Activated CD8-positive, alpha-beta memory T cell treated with anti-CD3 and anti-CD28 coated beads, Interleukin-2, amount 50 U/mL, for 1 hour (primary cell): Measurements from ENCODE around the gene FAM181B.

ENCODE experiments used
- DNase-seq: peaks from one replicate; pipeline ENCODE4 v3.0.0-alpha.2; 2020; ENCODE audit errors: extremely low read depth

Gene FAM181B, protein sequence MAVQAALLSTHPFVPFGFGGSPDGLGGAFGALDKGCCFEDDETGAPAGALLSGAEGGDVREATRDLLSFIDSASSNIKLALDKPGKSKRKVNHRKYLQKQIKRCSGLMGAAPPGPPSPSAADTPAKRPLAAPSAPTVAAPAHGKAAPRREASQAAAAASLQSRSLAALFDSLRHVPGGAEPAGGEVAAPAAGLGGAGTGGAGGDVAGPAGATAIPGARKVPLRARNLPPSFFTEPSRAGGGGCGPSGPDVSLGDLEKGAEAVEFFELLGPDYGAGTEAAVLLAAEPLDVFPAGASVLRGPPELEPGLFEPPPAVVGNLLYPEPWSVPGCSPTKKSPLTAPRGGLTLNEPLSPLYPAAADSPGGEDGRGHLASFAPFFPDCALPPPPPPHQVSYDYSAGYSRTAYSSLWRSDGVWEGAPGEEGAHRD

DNA sequence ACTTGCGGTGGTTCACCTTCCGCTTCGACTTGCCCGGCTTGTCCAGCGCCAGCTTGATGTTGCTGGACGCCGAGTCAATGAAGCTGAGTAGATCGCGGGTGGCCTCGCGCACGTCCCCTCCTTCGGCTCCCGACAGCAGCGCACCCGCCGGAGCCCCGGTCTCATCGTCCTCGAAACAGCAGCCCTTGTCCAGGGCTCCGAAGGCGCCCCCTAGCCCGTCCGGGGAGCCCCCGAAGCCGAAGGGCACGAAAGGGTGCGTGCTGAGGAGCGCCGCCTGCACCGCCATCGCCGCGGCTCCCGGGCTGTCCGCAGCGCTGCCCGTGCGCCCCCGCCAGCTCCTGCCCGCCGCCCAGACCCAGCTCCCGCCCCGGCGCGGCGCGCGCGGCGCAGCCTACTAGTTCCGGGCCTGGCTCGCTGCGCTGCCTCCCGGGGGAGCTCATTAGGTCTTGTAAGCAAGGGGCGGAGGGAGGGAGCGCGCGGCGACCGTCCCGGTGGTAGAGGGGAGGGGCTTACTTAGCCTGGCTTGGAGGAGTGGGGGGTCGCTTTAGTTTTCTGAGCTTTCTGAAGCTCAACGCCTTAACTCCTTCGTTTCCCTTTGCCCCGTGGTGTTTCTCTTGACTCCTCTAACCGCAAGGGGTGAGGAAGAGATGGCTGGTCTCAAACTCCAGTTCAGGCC lies at the start of gene FAM181B:
Gene FAM181B, minus strand, starts transcription at position 421 of the 676 bp plus-strand sequence. Its CDS starts 135 bp downstream, at position 286.
- no peak for DNase-seq

DNA sequence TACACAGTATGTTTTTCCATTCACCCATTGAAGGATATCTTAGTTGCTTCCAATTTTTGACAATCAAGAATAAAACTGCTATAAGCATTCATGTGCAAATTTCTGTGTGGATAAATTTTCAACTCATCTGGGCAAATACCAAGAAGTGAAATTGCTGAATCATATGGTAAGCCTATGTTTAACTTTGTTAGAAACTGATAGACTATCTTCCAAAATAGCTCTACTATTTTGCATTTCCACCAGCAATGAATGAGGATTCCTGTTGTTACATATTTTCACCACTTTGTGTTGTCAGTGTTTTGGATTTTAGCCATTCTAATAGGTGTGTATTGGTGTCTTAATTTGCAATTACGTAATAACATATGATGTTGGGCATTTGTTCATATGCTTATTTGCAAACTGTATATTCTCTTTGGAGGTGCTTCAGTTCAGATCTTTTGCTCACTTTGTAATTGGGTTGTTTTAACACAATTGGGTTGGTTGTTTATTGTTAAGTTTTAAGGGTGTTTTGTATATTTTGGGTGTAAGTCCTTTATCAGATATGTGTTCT lies 49.2 kb upstream of the FAM181B start:
- no peak for DNase-seq

DNA sequence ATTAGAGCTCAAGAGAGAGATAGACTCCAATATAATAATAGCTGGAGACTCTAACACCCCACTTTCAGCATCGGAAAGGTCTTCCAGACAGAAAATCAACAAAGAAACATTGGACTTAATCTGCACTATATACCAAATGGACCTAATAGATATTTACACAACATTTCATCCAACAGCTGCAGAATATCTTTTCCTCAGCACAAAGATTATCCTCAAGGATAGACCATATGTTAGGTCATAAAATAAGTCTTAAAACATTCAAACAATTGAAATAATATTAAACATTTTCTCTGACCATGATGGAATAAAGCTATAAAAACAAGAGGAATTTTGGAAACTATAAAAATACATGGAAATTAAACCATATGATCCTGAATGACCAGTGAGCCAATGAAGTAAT lies 45.1 kb upstream of the FAM181B start:
- no peak for DNase-seq

DNA sequence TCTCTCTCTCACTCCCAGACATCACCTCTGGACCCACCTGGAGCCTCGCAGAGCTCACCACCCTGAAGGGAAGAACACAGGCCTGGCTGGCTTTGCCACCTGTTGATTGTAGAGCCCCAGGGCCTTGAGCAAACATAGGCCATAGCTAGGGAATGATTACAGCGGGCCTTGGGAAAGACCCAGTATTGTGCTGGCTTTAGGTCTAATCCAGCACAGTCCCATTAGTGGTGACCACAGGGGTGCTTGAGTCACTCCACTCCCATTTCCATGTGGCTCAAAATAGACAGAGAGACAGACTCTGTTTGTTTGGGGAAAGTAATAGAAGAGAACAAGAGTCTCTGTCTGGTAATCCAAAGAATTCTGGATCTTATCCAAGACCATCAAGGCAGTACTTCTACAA lies 42.7 kb upstream of the FAM181B start:
- no peak for DNase-seq

DNA sequence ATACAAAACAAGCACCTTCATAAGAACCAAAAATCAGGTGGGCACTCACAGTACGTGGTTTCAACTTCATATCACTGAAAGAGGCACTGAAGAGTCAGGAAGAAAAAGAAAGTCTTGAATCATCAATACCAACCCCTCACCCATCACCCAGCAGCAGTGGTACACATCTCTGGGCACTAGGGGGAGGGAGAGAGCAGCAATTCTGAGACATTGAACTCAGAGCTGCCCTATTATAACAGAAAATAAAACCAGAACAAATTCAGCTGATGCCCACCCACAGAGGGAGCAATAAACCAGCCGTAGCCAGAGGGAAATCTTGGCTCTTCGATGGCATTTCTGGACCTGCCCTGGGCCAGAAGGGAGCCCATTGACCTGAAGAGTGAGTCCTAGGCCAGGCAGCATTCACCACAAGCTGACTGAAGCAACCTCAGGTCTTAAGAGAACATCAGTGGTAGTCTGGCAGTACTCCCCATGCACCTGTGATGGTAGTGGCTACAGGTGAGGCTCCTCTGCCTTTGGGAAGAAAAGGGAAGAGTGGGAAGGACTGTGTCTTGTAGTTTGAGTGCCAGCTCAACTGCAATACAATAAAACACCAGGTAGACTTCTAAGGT lies 42.2 kb upstream of the FAM181B start:
- no peak for DNase-seq

DNA sequence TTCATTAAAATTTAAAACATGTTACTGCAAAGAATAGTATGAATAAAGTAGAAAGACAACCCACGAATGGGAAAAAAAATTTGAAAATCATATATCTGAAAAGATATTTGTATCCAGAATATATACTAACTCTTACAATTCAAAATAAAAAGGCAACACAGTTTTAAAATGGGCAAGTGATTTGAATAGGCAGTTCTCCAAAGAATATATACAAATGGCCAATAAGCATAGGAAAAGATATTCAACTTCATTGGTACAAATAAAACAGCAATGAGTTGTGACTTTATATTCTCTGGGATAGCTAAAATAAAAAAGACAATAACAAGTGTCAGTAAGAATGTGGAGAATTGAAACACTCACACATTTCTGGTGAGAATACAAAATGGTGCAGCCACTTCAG lies 41.6 kb upstream of the FAM181B start:
- no peak for DNase-seq

DNA sequence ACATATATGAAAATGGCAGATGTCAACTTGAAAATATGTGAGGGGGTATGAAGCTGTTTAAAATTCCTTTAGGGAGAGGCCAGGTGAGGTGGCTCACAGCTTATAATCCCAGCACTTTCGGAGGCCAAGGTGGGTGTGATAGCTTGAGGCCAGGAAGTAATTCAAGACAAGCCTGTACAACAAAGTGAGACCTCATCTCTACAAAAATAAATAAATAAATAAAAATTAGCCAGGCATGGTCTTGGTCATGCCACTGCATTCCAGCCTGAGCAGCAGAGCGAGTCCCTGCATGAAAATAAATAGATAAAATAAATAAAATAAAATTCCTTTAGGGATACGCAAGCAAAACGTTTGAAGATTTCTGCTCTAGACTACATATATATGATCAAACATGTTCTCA lies 38.1 kb upstream of the FAM181B start:
- no peak for DNase-seq

DNA sequence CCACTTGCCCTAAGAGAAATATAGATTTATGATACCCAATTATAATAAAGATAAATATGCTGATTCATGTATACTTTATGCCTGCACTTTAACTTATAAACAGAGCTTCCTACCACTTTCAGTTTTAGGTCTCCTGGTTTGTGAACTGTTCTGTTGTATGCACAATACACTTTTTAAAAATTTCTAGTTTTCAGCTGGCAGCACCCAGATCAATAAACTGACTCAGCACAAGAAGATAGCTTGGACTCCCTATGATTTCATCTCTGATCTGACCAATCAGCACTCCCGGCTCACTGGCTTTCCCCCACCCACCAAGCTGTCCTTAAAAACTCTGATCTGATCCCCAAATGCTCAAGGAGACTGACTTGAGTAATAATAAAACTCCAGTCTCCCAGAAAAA lies 33.5 kb upstream of the FAM181B start:
- no peak for DNase-seq

DNA sequence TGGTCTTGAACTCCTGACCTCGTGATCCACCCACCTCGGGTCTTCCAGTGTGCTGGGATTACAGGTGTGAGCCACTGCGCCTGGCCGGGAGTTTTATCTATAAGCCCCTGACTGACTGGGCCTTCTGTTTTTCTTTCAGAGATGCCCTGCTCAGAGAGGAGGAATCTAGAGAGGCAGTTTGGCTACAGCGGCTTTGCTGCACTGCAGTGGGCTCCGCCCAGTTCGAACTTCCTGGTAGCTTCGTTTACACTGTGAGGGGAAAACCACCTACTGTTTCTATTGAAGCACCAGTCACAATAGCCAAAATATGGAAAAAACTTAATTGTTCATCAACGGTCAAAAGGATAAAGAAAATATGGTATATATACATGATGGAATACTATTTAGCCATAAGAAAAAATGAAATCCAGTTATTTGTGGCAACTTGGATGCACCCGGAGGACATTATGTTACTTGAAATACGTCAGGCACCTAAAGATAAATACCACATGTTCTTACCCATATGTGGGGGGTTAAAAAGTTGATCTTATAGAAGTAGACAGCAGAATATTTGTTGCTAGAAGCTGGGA lies 31.9 kb upstream of the FAM181B start:
- no peak for DNase-seq

DNA sequence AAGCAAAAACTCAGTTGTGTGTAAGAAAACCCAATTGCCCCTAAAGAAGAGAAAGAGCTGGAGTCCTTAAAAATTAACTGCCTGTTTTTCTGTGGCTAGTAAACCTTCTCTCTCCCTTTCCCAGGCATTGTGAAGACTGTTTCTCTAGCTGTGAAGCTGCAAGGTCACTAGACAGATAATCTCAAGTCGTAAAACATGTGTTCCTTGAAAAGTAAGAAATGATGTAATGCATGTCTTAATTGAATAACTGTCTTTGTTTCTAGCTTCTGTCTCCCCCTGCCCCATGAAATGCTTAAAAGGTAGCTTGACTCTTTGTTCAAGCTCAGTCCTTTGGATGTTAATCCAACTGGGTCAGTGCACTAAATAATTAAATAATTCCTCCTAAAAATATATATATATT lies 29.5 kb upstream of the FAM181B start:
- no peak for DNase-seq

DNA sequence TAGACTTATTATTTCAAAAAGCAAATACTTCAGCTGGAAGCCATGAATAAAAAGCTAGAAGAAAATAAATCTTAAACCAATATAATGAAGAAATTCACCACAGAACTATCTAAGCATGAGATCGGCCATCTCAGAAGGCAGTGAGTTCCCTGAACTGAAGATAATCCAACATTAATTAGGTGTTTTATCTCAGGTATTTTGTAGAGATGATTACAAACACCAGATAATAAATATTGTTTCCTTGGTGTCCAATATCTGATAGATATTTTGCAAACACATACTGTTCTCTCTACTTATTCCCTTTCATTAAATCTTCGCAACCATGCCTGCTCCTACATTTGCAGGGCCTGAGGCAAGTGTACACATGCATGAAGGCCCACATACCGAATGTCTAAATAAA lies 26.0 kb upstream of the FAM181B start:
- no peak for DNase-seq

DNA sequence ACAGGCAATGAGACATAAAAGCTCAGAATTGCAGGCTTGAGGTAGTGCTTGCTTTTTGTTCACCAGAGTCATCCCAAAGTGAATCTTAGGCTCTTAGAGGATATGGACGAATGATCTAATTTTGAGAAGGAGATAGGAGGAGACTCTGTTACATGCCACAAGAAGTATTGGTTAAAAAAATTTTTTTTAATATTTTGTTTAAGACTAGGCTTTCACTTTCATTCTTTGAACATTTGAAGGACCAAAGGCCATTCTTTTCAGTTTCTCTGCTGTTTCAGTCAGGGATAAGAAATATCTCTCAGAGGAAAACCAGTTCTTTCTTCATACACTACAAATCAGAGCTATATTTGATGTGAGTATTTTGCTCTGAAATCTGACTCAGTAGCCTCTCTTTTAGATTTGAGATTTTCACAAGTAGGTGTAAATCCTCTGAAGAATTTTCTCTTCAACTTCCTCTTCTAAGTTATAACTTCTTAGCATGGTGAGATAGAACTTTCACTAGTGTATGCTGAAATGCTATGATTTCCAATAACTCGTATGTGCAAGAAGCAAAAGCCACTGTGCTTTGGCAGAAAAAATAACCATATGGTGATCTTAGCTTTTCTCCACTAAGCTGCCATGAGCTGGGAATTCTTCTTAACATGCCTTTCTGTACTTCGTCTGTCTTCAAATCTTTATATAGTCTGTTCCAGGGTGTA lies 24.1 kb upstream of the FAM181B start:
- no peak for DNase-seq

DNA sequence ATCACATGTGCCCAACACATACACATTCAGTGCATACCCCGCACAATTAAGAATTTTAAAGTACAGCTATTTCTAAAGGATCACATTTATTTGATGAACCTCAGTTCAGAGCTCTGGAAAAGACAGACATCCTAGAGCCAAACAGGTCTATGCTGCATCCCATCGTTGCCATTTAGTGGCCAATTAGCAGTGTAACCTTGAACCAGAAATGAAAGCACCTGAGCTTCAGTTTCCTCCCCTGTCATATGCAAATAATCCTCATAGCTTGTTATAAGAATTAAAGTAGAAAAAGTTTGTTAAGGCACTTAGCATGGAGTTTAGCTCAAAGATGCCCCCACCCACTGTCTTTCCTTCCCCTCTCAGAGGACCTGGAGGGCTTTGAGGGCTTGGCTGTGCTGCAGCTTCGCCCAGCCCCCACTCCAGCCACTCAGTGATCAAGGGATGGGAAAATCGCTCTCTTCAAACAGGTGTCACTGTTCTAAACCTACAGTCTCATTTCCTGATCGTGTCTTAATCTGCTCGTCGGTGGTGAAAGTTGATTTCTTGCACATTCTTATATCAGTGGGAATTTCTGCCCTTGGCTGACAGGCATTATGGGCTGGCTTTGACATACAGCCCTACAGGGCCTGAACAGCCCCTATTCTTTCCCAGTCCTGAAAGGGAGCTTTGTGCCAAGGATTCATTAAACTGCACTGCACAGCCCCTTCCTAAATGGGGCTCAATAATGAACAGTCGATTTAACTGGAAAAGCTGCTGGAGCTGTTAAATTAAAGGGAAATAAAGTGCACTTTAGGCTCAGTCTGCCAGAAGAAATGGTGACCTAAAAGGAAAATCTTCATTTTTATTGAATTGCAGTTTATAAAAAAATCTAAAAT lies 23.3 kb upstream of the FAM181B start:
- DNase-seq, result no peak

DNA sequence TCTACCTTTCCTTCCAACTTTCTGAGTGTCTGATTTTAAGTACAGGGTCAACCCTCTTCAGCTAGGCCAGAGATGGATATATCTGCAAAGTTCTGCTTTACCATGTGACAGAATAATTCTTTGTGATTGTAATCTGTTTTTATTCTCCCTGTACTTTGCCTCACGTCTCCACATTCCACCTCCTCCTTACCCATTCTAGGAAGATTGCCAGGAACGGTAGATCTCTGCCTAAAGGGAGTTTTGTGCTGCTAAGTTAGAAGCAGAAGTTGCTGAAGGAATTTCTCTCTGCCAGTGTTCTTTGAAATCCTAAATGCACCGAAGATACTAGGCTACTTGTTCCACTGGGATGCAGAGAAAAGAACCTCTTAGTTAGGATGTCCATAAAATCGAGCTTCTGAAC lies 20.7 kb upstream of the FAM181B start:
- no peak for DNase-seq

DNA sequence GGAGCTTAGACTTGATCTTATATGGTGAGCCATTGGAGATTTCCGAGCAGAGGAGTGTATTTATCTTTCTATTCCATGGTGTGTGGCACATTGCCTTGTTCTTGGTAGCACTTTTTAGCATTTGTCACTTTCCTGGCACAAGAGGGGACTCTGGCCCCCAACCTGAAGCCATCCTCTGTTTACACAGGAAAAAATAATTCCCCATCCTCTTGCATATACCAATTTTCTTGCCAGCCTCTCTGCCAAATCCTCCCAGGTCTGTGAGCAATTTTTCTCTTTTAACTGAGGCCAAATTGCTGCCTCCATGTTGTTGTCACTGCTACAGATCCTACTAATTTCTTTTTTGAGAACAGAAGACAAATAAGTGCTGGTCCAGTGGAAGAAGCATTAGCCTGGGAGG lies 20.3 kb upstream of the FAM181B start:
- DNase-seq, result no peak

DNA sequence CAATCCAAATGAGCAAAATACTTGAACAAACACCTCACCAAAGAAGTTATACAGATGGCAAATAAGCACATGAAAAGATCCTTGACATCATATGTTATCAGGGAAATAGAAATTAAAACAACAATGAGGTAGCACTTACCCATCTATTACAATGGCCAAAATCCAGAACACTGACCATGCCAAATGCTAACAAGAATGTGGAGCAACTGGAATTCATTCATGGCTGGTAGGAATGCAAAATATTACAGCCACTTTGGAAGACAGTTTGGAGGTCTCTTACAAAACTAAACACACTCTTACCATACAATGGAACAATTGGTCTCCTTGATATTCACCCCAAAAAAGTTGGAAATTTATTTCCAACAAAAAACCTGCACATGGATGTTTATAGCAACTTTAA lies 19.1 kb upstream of the FAM181B start:
- no peak for DNase-seq

DNA sequence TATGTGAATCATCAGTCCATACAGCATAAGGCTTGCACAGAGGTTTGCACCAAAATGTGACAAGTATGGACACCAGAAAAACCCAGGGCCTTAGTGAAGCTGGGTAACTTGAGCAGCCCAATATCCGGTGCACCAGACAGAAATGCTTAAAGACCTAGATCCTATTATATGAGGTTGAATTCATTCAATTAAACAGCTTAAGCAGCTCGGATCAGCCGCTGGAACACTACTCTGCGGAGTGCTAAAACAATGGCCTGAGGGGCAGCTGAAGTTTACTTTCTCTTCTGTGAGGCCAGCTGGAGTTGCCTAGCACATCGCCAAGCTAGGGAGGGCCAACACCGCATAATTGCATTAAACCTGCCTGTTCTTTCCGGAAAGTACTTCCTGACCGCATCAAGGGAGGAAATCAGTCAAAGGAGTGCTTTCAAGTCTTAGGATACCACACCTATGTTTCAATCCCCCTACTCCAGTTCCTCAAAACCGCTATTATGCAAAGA lies 17.0 kb upstream of the FAM181B start:
- no peak for DNase-seq

DNA sequence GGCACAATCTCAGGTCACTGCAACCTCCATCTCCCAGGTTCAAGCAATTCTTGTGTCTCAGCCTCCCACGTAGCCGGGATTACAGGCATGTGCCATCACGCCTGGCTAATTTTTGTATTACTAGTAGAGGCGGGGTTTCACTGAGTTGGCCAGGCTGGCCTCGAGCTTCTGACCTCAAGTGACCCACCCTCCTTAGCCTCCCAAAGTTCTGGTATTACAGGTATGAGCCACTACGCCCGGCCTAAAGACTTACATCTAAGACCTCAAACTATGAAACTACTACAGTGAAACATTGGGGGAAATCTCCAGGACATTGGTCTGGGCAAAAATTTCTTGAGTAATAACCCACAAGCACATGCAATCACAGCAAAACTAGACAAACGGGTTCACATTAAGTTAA lies 13.8 kb upstream of the FAM181B start:
- DNase-seq, result no peak

DNA sequence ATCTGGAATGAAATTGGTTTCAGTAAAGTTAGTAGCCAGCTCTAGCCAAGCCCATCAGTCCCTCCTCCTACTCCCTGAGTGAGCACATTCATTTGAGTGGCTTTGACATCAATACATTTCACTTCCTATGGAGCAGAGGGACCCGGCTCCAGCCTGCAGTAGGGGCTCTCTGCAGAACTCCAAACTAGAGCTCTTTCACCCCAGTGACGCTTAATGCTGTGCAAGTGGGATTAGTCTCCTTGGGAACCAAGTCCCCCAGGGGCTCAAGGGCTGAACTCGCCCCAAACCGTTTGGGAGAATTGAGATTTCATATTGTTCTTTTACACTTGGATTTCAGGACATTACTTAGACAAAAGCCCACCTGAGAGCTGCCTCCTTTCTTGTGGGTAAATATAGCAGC lies 4.4 kb upstream of the FAM181B start:
- DNase-seq, result no peak

DNA sequence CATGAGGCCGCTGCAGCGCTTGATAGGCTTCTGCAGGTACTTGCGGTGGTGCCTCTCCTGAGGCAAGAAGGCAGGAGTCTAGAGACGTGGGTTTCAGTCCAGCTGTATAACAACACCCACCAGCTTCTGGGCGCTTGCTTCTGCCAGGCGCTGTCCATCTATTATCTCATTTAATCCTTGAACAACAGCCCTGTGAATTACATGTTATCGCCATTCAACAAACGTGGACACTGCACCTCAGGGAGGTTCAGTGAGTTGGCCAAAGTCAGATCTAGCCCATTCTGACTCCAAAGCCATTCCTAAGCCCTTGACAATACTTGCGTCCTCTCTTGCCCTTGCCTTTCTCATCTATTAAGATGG lies 436 bp upstream of the FAM181B start:
- DNase-seq, result no peak
